GM18526 (cell line): Measurements from ENCODE around the gene KATNB1.

Experiments used
- POLR2A ChIP-seq: IDR thresholded peaks from 3 replicates; pipeline ENCODE4 v1.6.1; 2011; ENCODE audit not compliant: insufficient read length; ENCODE audit errors: extremely low read depth

The KATNB1 gene, protein sequence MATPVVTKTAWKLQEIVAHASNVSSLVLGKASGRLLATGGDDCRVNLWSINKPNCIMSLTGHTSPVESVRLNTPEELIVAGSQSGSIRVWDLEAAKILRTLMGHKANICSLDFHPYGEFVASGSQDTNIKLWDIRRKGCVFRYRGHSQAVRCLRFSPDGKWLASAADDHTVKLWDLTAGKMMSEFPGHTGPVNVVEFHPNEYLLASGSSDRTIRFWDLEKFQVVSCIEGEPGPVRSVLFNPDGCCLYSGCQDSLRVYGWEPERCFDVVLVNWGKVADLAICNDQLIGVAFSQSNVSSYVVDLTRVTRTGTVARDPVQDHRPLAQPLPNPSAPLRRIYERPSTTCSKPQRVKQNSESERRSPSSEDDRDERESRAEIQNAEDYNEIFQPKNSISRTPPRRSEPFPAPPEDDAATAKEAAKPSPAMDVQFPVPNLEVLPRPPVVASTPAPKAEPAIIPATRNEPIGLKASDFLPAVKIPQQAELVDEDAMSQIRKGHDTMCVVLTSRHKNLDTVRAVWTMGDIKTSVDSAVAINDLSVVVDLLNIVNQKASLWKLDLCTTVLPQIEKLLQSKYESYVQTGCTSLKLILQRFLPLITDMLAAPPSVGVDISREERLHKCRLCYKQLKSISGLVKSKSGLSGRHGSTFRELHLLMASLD

DNA sequence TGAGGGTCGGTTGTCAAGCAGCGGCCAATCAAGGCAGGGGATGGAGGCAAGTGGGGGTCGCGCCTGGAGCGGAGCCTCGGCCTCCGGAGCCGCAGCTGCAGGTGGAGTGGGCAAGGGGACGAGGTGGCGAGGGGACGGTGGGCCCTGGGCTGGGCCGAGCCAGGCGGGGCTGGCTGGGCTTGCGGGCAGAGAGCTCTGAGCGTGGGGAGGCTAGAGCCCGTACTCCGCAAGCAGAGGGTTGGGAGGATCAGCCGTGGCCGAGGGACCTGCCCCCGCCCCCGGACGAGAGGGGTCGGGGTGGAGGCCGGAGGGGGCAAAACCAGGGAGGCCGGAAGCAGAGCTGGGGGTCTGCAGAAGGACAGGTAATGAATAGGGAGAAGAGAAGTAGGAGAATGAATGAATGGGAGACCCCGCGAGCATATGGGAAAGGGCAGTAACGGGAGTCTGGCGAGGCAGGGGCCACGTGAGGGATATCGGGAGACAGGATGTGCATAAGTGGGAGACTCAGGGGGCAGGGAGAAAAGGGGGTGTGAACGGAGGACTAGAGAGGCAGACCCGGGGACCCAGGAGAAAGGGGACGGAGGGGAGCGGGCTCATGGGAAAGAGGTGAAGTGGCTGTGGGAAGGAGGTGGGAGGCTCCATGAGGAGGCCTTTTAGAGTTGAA, at the start of gene KATNB1:
Gene KATNB1 (plus strand): TSS at position 16 of the 664 bp plus-strand sequence. CDS start 1,474 bp downstream, outside the sequence.
- no peak for TF ChIP-seq POLR2A

DNA sequence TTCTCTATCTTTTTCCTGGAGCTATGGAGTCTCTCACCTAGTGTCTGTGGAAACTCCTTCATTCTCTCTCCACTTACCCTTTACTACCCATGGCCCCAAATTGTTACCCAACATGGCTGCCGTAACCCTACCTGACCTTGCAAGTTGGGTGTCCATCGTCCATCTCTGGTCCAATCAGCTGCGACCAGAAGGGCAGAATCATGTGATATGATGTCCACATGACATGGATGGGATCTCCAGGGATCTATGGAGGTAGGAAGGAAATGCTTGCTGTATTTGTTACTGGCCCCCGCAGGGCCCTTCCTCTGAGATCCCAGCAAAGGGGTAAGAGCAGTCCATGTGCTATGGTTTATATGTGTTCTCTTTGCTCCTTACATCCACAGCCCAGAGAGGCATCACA, 49.0 kb upstream of the KATNB1 start:
- TF ChIP-seq POLR2A = no peak

DNA sequence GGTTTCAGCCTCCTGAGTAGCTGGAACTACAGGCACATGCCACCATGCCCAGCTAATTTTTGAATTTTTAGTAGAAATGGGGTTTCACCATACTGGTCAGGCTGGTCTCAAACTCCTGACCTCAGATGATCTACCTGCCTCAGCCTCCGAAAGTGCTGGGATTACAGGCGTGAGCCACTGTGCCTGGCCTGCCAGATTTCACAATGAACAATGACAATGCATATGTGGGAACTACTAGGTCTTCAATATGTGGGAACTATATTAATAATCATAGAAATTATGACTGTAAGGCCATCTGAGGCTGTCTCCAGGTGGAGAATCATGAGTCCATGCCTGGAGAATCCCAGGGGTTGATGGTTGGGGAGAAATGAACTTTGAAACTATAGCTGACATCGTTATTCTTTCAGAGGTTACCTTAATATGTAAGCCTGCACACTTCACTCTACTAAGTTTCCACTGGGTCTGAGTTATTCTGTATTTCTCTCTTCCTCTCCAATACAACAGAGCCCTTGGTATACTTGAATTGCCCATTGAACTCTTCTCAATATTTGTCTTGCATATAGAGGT, 48.1 kb upstream of the KATNB1 start:
- no peak for TF ChIP-seq POLR2A

DNA sequence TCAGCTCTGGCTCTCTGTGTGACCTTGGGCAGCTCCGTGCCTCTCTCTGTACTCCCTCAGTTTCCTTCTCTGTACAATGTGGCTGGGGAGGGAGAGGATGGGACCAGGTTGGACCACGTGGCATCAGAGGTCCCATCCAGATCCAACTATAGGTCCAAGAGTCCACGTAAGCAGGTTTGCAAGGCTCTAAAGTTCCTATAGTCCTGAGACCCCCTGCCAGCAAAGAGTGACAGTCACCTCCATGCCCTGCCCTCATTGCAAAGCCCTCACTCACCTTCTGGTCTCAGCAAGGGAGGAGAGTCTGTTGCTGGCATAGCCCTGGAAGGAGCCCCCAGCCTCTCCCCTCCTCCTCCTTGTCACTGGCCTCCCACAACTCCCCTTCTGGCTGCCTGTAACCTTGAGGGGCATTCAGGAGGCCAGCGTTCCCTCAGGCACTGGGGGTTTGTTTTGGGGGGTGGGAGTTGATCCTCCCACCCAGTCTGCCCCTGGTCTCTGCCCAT, 47.0 kb upstream of the KATNB1 start:
- no peak for TF ChIP-seq POLR2A

DNA sequence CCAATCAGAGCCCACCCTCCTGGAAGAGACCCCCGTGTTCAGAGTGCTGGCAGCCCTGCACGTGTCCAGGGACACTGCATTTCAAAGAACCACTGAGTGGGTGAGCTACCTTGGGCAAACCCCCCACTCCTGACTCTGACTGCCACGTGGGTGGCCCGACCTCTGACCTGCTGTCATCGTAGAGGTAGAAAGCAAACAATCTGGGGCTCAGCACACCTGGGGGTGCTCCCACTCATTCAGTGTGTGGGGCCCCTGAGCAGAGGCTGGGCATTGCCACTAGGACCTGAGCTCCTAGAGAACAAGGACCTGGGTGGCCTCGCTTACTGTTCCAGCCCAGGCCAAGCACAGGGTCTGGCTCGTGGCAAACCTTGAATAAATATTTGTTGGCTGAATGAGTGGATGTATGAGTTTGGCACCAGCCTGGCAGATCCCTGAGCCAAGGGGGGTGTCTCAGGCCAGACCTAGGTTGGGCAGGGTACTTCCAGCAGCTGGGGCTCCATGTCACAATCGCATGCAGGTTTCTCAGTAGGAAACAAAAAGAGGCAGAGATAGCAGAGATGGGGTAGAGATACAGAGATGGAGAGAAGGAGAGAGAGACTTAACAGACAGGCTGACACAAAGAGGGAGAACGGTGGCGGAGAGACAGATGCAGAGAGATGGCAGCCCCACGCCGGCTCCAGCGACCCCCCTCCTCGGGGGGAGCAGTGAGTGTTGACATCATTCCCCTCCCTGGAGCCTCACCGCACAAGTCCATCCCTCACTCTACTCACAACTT, 46.4 kb upstream of the KATNB1 start:
- TF ChIP-seq POLR2A = no peak

DNA sequence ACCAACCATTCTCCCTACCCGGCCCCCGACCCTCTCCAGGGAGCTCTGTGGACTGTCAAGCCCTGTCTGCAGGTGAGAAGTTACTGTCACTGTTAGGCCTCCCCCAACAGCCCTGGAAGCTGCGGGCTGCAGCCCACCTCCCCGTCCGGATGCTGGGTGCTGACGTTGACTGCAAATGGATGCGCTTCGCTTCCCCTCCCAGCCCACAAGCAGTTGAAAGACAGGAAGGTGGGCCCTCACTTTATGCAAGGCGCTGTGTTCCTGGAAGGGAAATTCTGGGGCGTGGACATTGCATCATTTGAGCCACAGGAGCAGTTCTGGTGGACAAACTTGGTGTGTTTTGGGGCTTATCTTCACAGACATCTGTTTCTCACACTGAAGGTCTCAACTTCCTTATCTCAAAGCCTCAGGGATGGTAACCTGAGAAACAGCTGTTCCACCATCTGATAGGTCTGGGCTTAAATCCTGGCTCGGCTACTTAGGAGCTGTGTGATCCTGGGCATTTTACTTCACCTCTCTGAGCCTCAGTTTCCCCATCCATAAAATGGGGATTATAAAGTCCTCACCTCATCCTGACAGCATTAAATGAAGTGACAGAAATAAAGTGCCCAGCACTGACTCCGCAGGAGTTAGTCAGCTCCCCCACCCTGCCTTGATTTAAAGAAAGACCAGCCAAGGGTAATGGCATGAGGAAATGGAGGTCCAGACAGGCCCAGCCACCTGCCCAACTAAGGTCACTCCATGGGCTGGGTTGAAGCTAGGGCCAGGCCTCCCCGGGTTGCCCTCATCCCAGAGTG, 45.6 kb upstream of the KATNB1 start:
- no peak for TF ChIP-seq POLR2A

DNA sequence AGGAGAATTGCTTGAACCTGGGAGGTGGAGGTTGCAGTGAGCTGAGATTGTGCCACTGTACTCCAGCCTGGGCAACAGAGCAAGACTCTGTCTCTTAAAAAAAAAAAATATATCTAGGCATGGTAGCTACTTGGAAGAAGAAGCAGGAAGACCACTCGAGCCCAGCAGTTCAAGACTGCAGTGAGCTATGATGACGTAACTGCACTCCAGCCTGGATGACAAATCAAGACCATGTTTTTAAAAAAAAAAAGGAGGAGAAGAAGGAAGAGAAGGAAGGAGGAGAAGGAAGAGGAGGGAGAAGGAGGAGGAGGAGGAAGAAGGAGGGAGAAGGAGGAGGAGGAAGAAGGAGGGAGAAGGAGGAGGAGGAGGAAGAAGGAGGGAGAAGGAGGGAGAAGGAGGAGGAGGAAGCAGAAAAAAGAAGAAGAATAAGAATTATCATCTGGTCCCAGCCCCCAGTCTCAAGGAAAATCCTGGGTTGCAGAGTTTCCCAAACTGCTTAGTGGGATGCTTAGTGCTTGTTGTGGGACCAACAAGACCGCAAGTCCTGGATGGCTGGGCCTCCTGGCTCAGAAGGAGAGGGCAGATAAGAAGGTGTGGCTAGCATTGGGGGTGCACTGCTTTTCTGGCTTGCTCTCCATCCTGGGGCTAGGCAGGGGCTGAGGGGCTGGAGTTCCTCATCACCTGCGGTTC, 44.6 kb upstream of the KATNB1 start:
- TF ChIP-seq POLR2A = no peak

DNA sequence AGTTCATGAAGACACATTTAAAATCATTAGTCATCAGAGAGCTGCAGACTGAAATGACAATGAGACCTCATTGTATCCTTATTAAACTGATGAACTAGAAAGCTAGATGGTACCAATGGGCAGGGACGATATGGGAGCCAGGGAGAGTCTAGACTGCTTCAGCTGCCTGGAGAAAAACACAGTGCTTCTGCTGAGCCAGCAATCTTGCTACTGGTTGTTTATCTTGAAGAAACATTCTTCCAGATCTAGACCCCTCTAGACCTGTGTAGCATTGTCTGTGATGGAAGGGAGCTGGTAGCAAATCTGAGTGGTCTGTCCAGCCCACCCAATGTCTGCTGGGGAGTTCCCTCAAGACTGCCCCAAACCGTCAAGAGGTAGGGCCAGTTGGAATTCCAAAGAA, 42.9 kb upstream of the KATNB1 start:
- no peak for TF ChIP-seq POLR2A

DNA sequence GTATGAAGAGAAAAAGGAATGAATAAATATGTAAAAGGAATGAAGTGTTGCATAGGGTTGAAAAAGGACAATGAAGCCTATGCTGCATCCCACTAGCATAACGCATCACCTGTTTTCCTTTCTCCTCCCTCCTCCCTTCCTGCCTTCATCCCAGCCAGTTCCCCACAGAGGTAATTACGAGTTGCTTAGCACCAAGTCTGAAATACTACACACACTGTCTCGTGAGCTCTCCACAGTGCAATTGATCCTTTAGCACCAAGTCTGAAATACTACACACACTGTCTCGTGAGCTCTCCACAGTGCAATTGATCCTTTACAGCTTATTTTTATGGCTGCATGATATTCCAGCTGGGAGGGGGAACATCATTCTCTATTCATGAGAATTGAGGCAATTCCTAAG, 42.0 kb upstream of the KATNB1 start:
- TF ChIP-seq POLR2A = no peak

DNA sequence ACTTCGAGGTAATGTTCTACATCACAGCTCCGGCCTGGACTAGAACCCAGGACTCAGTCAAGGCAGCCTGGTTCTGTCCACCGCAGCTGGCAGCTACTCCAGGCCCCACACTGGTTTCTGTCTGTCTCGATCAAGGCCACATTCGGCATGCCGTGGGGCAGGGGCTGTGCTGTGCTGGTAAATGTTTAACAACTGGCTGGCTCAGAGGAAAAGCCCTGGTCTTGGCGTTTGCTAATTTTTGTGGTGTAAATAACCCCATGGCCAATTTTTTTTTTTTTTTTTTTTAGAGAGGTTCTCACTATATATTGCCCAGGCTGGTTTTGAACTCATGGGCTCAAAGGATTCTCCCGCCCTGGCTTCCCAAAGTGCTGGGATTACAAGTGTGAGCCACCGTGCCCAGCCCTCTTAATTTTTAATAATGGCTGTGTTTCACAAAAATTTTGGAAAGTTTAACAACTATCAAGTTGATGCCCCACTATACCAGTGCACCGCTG, 41.3 kb upstream of the KATNB1 start:
- no peak for TF ChIP-seq POLR2A

DNA sequence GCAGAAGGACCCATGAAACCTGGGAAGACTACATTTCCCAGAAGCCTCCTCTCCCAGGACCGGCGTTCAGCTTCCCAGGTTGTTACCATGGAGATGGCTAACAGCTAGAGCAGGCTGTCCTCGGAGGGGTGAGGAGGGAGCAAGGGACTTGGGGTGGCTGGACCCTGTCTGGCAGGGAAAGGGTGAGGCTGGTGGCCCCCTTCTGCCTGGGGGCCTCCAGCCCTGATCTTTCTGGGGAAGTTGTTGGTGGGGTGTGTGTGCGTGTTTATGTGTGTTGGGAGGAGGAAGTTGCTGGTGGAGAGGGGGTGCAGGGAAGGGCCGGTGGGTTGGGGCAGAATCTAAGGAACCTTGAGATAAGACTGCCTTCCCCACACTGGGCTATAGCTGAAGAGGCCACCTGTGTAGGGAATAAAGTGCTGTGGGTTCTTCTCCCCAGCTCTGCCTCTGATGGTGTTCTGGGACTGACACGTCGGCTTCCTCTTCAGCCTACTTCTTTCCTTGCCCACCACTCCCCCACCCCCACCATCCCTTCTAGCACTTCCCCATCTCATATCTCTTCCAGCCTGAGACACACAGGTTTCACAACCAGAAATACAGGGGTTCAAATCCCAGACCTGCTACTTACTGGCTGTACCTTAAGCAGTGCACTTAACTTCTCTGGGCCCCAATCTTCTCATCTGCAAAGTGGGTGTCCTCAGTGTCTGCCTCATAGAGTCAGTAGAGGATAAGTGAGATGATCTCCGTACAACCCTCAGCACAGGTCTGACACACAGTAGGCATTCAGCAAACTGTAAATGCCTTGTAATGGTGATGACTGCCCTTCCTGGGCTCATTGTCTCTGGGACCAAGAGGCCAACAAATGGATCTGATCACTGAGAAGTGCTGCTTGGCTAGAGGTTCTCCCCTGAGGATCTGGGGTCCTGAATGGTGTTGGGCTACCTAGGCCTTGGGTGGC, 40.6 kb upstream of the KATNB1 start, which contains the start of gene DRC7:
Gene DRC7 (plus strand): TSS at position 82 of the 955 bp plus-strand sequence. CDS start 3,144 bp downstream, outside the sequence.
- no peak for TF ChIP-seq POLR2A

DNA sequence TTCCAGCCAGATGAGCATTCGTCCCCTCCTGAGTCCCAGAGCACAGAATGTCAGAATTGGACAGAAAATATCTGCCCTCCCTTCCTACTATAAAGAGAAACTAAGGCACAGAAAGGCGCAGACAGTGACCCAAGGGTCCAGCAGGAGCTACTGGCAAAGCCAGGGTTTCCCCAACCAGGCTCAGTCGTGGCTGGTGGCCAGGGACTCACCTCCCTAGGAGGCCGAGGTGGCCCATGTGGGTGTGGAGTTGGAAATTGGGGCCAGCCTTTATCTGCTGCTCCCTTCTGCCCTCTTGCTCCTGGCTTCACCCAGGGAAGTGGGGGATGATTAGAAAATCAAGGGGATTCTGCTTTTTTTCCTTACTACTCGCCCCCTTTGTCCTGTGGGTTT, 39.9 kb upstream of the KATNB1 start:
- no peak for TF ChIP-seq POLR2A
